ENCODE measurements around the gene KLF7. TPM values are rescaled to one million over a fixed set of nuclear protein-coding genes. Genes with fewer than 3 reads are reported as not detected.

The KLF7 gene
- polyA plus RNA-seq, 2 donors: 3.0 to 3.4 TPM

- no peak overlapping the region for H3K27ac ChIP-seq (ENCODE audit: low read depth in 2 of 2, low read length in 1 of 2)
- no peaks in the 10 kb centered on the region for H3K36me3 ChIP-seq (ENCODE audit: control insufficient read depth in 2 of 2, insufficient read depth in 2 of 2, low read length in 1 of 2)
- H3K27me3 ChIP-seq (ENCODE audit: control insufficient read depth in 1 of 2, insufficient read depth in 2 of 2, low read length in 2 of 2): no peaks in the 10 kb centered on the region
- no peaks in the 10 kb centered on the region for H3K4me1 ChIP-seq (ENCODE audit: control insufficient read depth in 2 of 2, insufficient read depth in 2 of 2, low read length in 1 of 2)
- H3K4me3 ChIP-seq (ENCODE audit: low read depth in 1 of 2, low read length in 2 of 2): no peak overlapping the region
- H3K9me3 ChIP-seq (ENCODE audit: control insufficient read depth in 2 of 2, insufficient read depth in 1 of 2, low read depth in 1 of 2, low read length in 1 of 2): no peaks in the 10 kb centered on the region
- WGBS, 2 donors: 63 to 71% methylated on average over 2 of the region's 2 CpGs
Measured at GRCh38 chr2:207194028-207194427, 28.3 kb upstream of the KLF7 start.

- Histone ChIP-seq H3K4me3 (ENCODE audit: low read depth in 1 of 2, low read length in 2 of 2) (no peak overlapping the region), H3K27ac (ENCODE audit: low read depth in 2 of 2, low read length in 1 of 2) (no peak overlapping the region), H3K4me1 (ENCODE audit: control insufficient read depth in 2 of 2, insufficient read depth in 2 of 2, low read length in 1 of 2) (no peaks in the 10 kb centered on the region), H3K9me3 (ENCODE audit: control insufficient read depth in 2 of 2, insufficient read depth in 1 of 2, low read depth in 1 of 2, low read length in 1 of 2) (peaks cover 0 to 4% of the 10 kb centered on the region in 2 donors), H3K27me3 (ENCODE audit: control insufficient read depth in 1 of 2, insufficient read depth in 2 of 2, low read length in 2 of 2) (no peaks in the 10 kb centered on the region), H3K36me3 (ENCODE audit: control insufficient read depth in 2 of 2, insufficient read depth in 2 of 2, low read length in 1 of 2) (no peaks in the 10 kb centered on the region)
- WGBS, 2 donors: 50 to 53% methylated on average over 3 of the region's 3 CpGs
Measured at GRCh38 chr2:207188626-207189419, 23.1 kb upstream of the KLF7 start.

- Histone ChIP-seq H3K4me3 (ENCODE audit: low read depth in 1 of 2, low read length in 2 of 2) (no peak overlapping the region), H3K27ac (ENCODE audit: low read depth in 2 of 2, low read length in 1 of 2) (no peak overlapping the region), H3K27me3 (ENCODE audit: control insufficient read depth in 1 of 2, insufficient read depth in 2 of 2, low read length in 2 of 2) (no peaks in the 10 kb centered on the region), H3K36me3 (ENCODE audit: control insufficient read depth in 2 of 2, insufficient read depth in 2 of 2, low read length in 1 of 2) (no peaks in the 10 kb centered on the region), H3K9me3 (ENCODE audit: control insufficient read depth in 2 of 2, insufficient read depth in 1 of 2, low read depth in 1 of 2, low read length in 1 of 2) (peaks cover 0 to 4% of the 10 kb centered on the region in 2 donors), H3K4me1 (ENCODE audit: control insufficient read depth in 2 of 2, insufficient read depth in 2 of 2, low read length in 1 of 2) (no peaks in the 10 kb centered on the region)
- 72 to 75% methylated on average over 6 of the region's 6 CpGs for WGBS, 2 donors
Measured at GRCh38 chr2:207185372-207185771, 19.6 kb upstream of the KLF7 start.

- Histone ChIP-seq H3K4me3 (ENCODE audit: low read depth in 1 of 2, low read length in 2 of 2) (no peak overlapping the region), H3K27ac (ENCODE audit: low read depth in 2 of 2, low read length in 1 of 2) (no peak overlapping the region), H3K4me1 (ENCODE audit: control insufficient read depth in 2 of 2, insufficient read depth in 2 of 2, low read length in 1 of 2) (no peaks in the 10 kb centered on the region), H3K9me3 (ENCODE audit: control insufficient read depth in 2 of 2, insufficient read depth in 1 of 2, low read depth in 1 of 2, low read length in 1 of 2) (peaks cover 0 to 4% of the 10 kb centered on the region in 2 donors), H3K36me3 (ENCODE audit: control insufficient read depth in 2 of 2, insufficient read depth in 2 of 2, low read length in 1 of 2) (no peaks in the 10 kb centered on the region), H3K27me3 (ENCODE audit: control insufficient read depth in 1 of 2, insufficient read depth in 2 of 2, low read length in 2 of 2) (no peaks in the 10 kb centered on the region)
- 80 to 83% methylated on average over 5 of the region's 5 CpGs for WGBS, 2 donors
Measured at GRCh38 chr2:207184768-207185167, 19.0 kb upstream of the KLF7 start.

- H3K4me1 ChIP-seq (ENCODE audit: control insufficient read depth in 2 of 2, insufficient read depth in 2 of 2, low read length in 1 of 2): no peaks in the 10 kb centered on the region
- peaks cover 0 to 4% of the 10 kb centered on the region in 2 donors for H3K9me3 ChIP-seq (ENCODE audit: control insufficient read depth in 2 of 2, insufficient read depth in 1 of 2, low read depth in 1 of 2, low read length in 1 of 2)
- no peak overlapping the region for H3K4me3 ChIP-seq (ENCODE audit: low read depth in 1 of 2, low read length in 2 of 2)
- 87 to 91% methylated on average over 2 of the region's 2 CpGs for WGBS, 2 donors
- no peaks in the 10 kb centered on the region for H3K36me3 ChIP-seq (ENCODE audit: control insufficient read depth in 2 of 2, insufficient read depth in 2 of 2, low read length in 1 of 2)
- no peaks in the 10 kb centered on the region for H3K27me3 ChIP-seq (ENCODE audit: control insufficient read depth in 1 of 2, insufficient read depth in 2 of 2, low read length in 2 of 2)
- H3K27ac ChIP-seq (ENCODE audit: low read depth in 2 of 2, low read length in 1 of 2): no peak overlapping the region
Measured at GRCh38 chr2:207184348-207184747, 18.6 kb upstream of the KLF7 start.

GRCh38 chr2:207183506-207183905 lies 17.8 kb upstream of the KLF7 start:
- H3K36me3 ChIP-seq (ENCODE audit: control insufficient read depth in 2 of 2, insufficient read depth in 2 of 2, low read length in 1 of 2): no peaks in the 10 kb centered on the region
- H3K27me3 ChIP-seq (ENCODE audit: control insufficient read depth in 1 of 2, insufficient read depth in 2 of 2, low read length in 2 of 2): no peaks in the 10 kb centered on the region
- no peak overlapping the region for H3K27ac ChIP-seq (ENCODE audit: low read depth in 2 of 2, low read length in 1 of 2)
- H3K9me3 ChIP-seq (ENCODE audit: control insufficient read depth in 2 of 2, insufficient read depth in 1 of 2, low read depth in 1 of 2, low read length in 1 of 2): peaks cover 0 to 4% of the 10 kb centered on the region in 2 donors
- no peaks in the 10 kb centered on the region for H3K4me1 ChIP-seq (ENCODE audit: control insufficient read depth in 2 of 2, insufficient read depth in 2 of 2, low read length in 1 of 2)
- H3K4me3 ChIP-seq (ENCODE audit: low read depth in 1 of 2, low read length in 2 of 2): no peak overlapping the region

- peaks cover 0 to 4% of the 10 kb centered on the region in 2 donors for H3K9me3 ChIP-seq (ENCODE audit: control insufficient read depth in 2 of 2, insufficient read depth in 1 of 2, low read depth in 1 of 2, low read length in 1 of 2)
- 61 to 73% methylated on average over 2 of the region's 2 CpGs for WGBS, 2 donors
- no peaks in the 10 kb centered on the region for H3K36me3 ChIP-seq (ENCODE audit: control insufficient read depth in 2 of 2, insufficient read depth in 2 of 2, low read length in 1 of 2)
- no peaks in the 10 kb centered on the region for H3K4me1 ChIP-seq (ENCODE audit: control insufficient read depth in 2 of 2, insufficient read depth in 2 of 2, low read length in 1 of 2)
- H3K27me3 ChIP-seq (ENCODE audit: control insufficient read depth in 1 of 2, insufficient read depth in 2 of 2, low read length in 2 of 2): no peaks in the 10 kb centered on the region
- H3K4me3 ChIP-seq (ENCODE audit: low read depth in 1 of 2, low read length in 2 of 2): no peak overlapping the region
- H3K27ac ChIP-seq (ENCODE audit: low read depth in 2 of 2, low read length in 1 of 2): no peak overlapping the region
Measured at GRCh38 chr2:207182911-207183310, 17.2 kb upstream of the KLF7 start.

GRCh38 chr2:207181526-207182274 lies 16.0 kb upstream of the KLF7 start:
- no peaks in the 10 kb centered on the region for H3K27me3 ChIP-seq (ENCODE audit: control insufficient read depth in 1 of 2, insufficient read depth in 2 of 2, low read length in 2 of 2)
- no peaks in the 10 kb centered on the region for H3K36me3 ChIP-seq (ENCODE audit: control insufficient read depth in 2 of 2, insufficient read depth in 2 of 2, low read length in 1 of 2)
- H3K4me1 ChIP-seq (ENCODE audit: control insufficient read depth in 2 of 2, insufficient read depth in 2 of 2, low read length in 1 of 2): no peaks in the 10 kb centered on the region
- no peak overlapping the region for H3K4me3 ChIP-seq (ENCODE audit: low read depth in 1 of 2, low read length in 2 of 2)
- 85 to 89% methylated on average over 7 of the region's 7 CpGs for WGBS, 2 donors
- H3K9me3 ChIP-seq (ENCODE audit: control insufficient read depth in 2 of 2, insufficient read depth in 1 of 2, low read depth in 1 of 2, low read length in 1 of 2): peaks cover 0 to under 1% of the 10 kb centered on the region in 2 donors
- no peak overlapping the region for H3K27ac ChIP-seq (ENCODE audit: low read depth in 2 of 2, low read length in 1 of 2)

- Histone ChIP-seq H3K36me3 (ENCODE audit: control insufficient read depth in 2 of 2, insufficient read depth in 2 of 2, low read length in 1 of 2) (no peaks in the 10 kb centered on the region), H3K27me3 (ENCODE audit: control insufficient read depth in 1 of 2, insufficient read depth in 2 of 2, low read length in 2 of 2) (no peaks in the 10 kb centered on the region), H3K9me3 (ENCODE audit: control insufficient read depth in 2 of 2, insufficient read depth in 1 of 2, low read depth in 1 of 2, low read length in 1 of 2) (no peaks in the 10 kb centered on the region), H3K4me1 (ENCODE audit: control insufficient read depth in 2 of 2, insufficient read depth in 2 of 2, low read length in 1 of 2) (no peaks in the 10 kb centered on the region), H3K4me3 (ENCODE audit: low read depth in 1 of 2, low read length in 2 of 2) (no peak overlapping the region), H3K27ac (ENCODE audit: low read depth in 2 of 2, low read length in 1 of 2) (no peak overlapping the region)
Measured at GRCh38 chr2:207180741-207181140, 15.0 kb upstream of the KLF7 start.

GRCh38 chr2:207176247-207176646 lies 10.5 kb upstream of the KLF7 start:
- no peak overlapping the region for H3K27ac ChIP-seq (ENCODE audit: low read depth in 2 of 2, low read length in 1 of 2)
- no peak overlapping the region for H3K4me3 ChIP-seq (ENCODE audit: low read depth in 1 of 2, low read length in 2 of 2)
- H3K4me1 ChIP-seq (ENCODE audit: control insufficient read depth in 2 of 2, insufficient read depth in 2 of 2, low read length in 1 of 2): no peaks in the 10 kb centered on the region
- no peaks in the 10 kb centered on the region for H3K9me3 ChIP-seq (ENCODE audit: control insufficient read depth in 2 of 2, insufficient read depth in 1 of 2, low read depth in 1 of 2, low read length in 1 of 2)
- no peaks in the 10 kb centered on the region for H3K27me3 ChIP-seq (ENCODE audit: control insufficient read depth in 1 of 2, insufficient read depth in 2 of 2, low read length in 2 of 2)
- H3K36me3 ChIP-seq (ENCODE audit: control insufficient read depth in 2 of 2, insufficient read depth in 2 of 2, low read length in 1 of 2): no peaks in the 10 kb centered on the region
